Pulmonary artery endothelial cell (primary cell): ENCODE data around the gene RGPD5. TPM values are rescaled to one million over a fixed set of nuclear protein-coding genes. Genes with fewer than 3 reads are reported as not detected.
"Not testable (repeated sequence)": the region's sequence is repeated elsewhere in the genome, so short reads cannot be mapped to it uniquely, and the experiment has no call there.

Experiments
- DNase-seq: peaks from one replicate; pipeline ENCODE4 v3.0.0-alpha.2; 2011; ENCODE audit warnings: low read depth, low spot score
- total RNA-seq: library from RNA; depleted of rRNA; stranded (reverse); fragments of >200 nt; gene quantifications from 2 replicates; pipeline ENCODE4 v1.2.3, GENCODE V29; 2014

The RGPD5 gene
- total RNA-seq, 1 donor from 2014 or later, result 16.5 TPM

- not testable (repeated sequence) for DNase-seq
Observed at GRCh38 chr2:109891024-109891423, 96.9 kb downstream of the RGPD5 start.

DNA sequence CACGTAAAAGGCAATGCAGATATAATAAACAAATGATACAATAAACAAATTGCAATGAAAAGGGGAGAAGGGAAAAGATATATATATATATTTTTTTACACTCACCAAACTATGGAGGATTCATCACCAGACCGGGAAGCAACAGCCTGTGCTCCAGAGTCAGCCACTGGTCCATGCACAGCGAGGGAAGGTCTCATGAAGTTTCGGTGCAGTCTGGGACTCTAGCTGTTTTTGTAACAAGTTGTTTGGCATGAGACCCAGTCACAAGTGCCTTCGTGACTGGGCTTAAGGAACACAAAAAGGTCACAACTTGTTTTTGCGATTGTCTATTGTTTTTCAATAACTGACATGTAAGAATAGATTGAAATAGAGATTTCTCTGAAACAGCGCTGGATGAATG, 99.6 kb downstream of the RGPD5 start:
- DNase-seq, result not testable (repeated sequence)

DNA sequence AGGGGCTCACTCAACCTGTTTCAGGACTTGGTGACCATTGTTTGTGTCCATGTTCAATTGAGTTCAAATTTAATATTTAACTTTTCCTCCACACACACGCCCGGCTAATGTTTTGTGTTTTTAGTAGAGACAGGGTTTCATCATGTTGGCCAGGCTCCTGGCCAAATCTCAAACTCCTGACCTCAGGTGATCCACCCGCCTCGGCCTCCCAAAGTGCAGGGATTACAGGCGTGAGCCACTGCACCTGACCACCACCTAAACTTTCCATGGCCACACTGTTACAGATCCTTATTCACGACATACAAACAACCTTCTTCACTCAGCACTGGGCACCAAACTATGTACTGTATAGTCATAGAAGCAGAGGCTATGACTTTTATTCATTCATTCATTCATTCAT, 100.0 kb downstream of the RGPD5 start:
- not testable (repeated sequence) for DNase-seq

DNA sequence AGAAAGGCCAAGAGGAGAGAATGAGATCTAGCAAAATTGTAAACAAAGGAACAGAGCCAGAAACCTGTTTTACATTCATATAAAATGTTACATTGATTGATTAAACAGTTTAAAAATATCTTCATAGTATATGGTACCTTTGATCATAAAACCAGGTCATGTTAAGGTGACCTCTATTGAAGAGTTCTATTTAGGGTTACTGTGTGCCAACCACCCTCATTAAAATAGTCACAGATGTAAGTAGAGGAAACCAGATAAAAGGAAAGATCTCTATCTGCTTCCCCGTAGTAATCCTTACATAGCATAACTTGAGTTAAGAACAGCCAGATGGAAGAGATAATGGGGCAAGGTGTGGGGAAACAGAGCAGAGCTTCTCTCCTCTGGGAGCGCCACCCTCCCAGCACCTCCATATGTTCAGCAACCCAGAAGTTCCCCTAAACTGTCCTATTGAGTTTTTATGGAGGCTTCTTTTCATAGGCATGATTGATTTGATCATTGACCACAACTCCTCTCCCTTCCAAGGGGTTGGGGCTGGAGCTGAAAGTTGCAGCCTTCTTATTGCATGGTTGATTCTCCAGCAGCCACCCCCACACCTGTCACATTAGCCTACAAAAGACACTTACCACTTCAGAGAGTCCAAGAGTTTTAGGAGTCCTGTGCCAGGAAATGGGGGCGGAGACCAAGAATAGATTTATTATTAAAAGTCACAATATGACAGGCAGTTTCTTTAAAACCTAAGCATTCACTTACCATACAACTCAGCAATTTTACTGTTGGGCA, 101.2 kb downstream of the RGPD5 start:
- DNase-seq, result not testable (repeated sequence)

- not testable (repeated sequence) for DNase-seq
Observed at GRCh38 chr2:109896212-109896611, 102.1 kb downstream of the RGPD5 start.

GRCh38 chr2:109897769-109898461, 103.8 kb downstream of the RGPD5 start:
- DNase-seq, result not testable (repeated sequence)

DNA sequence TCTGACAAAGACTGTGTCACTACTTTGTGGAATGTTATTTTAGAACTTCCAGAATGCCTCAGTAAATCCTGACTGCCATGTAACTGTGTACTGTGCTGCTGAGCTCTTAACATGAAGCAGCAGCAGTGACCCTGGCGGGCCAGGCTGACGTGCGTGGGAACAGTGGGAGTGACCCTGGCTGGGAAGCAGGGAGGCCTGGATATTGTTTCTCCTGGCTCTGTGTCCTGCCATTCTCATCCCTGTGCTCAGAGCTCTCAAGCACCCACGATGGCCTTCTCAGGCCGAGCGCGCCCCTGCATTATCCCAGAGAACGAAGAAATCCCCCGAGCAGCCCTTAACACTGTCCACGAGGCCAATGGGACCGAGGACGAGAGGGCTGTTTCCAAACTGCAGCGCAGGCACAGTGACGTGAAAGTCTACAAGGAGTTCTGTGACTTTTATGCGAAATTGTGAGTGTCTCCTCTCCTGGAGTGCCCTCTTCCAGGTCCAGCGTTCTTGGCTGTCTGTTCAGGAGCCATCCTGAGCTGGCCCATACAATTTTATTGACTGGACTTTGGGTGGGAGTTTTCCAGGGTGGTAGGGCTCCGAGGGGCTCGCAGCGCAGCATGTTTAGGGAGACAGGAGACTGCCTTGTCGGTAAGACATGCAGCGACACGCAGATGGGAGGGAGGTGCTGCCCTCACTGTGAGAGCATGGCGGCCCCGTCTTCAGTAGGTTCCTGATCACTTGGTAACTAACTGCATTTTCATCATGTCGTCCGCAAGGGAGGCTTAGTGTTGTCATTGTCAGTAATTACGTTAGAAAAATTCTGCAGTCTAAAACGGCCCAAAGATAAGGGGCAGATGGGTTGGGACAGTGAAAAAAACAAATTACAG, 104.6 kb downstream of the RGPD5 start, which contains the start of gene LIMS3:
LIMS3 (plus strand) TSS at position 227 of the 875 bp plus-strand sequence; CDS start at position 268, 41 bp downstream.
- DNase-seq, result not testable (repeated sequence)

GRCh38 chr2:109905796-109906195, 111.7 kb downstream of the RGPD5 start:
- DNase-seq, result not testable (repeated sequence)

Other genes starting within 250 kb of the RGPD5 start
- 92.0 and 104 TPM in 2 replicates for gene SEPTIN10, start 180.3 kb upstream of the RGPD5 start, total RNA-seq
- gene SOWAHC, start 179.9 kb upstream of the RGPD5 start, total RNA-seq, result 2.6 and 6.4 TPM in 2 replicates
- 3.3 and 7.3 TPM in 2 replicates for gene LIMS3, start 104.4 kb downstream of the RGPD5 start, total RNA-seq